A549 (cell line): ENCODE data around the gene PIGS. TPM values are rescaled to one million over a fixed set of nuclear protein-coding genes. Genes with fewer than 3 reads are reported as not detected.

Source experiments
- ATAC-seq, 2 experiments: fragments of 200-7000 bp in 1 of 2; fragments of >200 bp in 1 of 2; cut with Nextera tagmentation in 1 of 2; cut with Tn5 transposase in 1 of 2; 3 replicates each; pipeline versions ENCODE4 v1.8.0 to v1.9.1; 2018 to 2020; ENCODE audit warnings: mild to moderate bottlenecking in 1 of 2, moderate library complexity in 1 of 2
- CTCF ChIA-PET: fragments of 300-600 bp; sonication (Branson Sonifier 250); formaldehyde crosslinking; extraction: SDS; loops from one replicate; lab custom pipeline; 2021; ENCODE audit warnings: antibody characterized with exemption, inconsistent platforms; lab: Yijun Ruan, JAX
- POLR2A ChIA-PET: fragments of 350-600 bp; formaldehyde crosslinking; extraction: SDS; loops from one replicate; lab custom pipeline; 2021; ENCODE audit warnings: antibody characterized with exemption, inconsistent platforms; lab: Yijun Ruan, JAX
- DNase-seq, 2 experiments: peaks; one replicate each; pipeline versions ENCODE4 v3.0.0 to v3.0.0-alpha.2; 2011 to 2016; ENCODE audit warnings: low read depth in 1 of 2, low spot score in 1 of 2
- FAIRE-seq: peaks from 2 replicates; lab custom pipeline; 2011; peaks lifted over from hg19 to GRCh38; lab: Jason Lieb, UNC
- H3K27ac ChIP-seq, 2 experiments: fragments of >200 bp; sonication (Bioruptor Twin); formaldehyde crosslinking; 3 replicates each; pipeline ENCODE4 v1.5.1; 2016 to 2017
- H3K4me1 ChIP-seq: fragments of >200 bp; sonication (Bioruptor Twin); formaldehyde crosslinking; 3 replicates; pipeline ENCODE4 v1.6.1; 2016
- H3K4me2 ChIP-seq: fragments of >200 bp; sonication (Bioruptor Twin); formaldehyde crosslinking; 3 replicates; pipeline ENCODE4 v1.6.1; 2016
- H3K4me3 ChIP-seq: fragments of >200 bp; sonication (Bioruptor Twin); formaldehyde crosslinking; 3 replicates; pipeline ENCODE4 v1.5.1; 2016
- H3K9me3 ChIP-seq: fragments of >200 bp; sonication (Bioruptor Twin); formaldehyde crosslinking; 3 replicates; pipeline ENCODE4 v1.6.1; 2016
- BCL3 ChIP-seq: fragments of >200 bp; sonication (Bioruptor Twin); formaldehyde crosslinking; IDR thresholded peaks from 3 replicates; pipeline ENCODE4 v1.6.1; 2016
- CBX2 ChIP-seq: fragments of 200-600 bp; sonication (generic); IDR thresholded peaks from 2 replicates; pipeline ENCODE4 v1.6.1; 2016; ENCODE audit warnings: low read depth, mild to moderate bottlenecking, borderline replicate concordance
- CTCF ChIP-seq: fragments of >200 bp; sonication (Bioruptor Twin); formaldehyde crosslinking; IDR thresholded peaks from 3 replicates; pipeline ENCODE4 v1.5.1; 2016
- EHF ChIP-seq: fragments of 250-450 bp; sonication (Bioruptor Pico); IDR thresholded peaks from 2 replicates; pipeline ENCODE4 v1.5.0; 2020; ENCODE audit warnings: mild to moderate bottlenecking
- ELK1 ChIP-seq: fragments of 150-350 bp; IDR thresholded peaks from 2 replicates; pipeline ENCODE4 v1.6.1; 2014; ENCODE audit warnings: low read depth, mild to moderate bottlenecking, low read length
- FOSL2 ChIP-seq, 2 experiments: fragments of 450-650 bp in 1 of 2; fragments of >200 bp in 1 of 2; sonication (Bioruptor Twin) in 1 of 2; formaldehyde crosslinking; IDR thresholded peaks; 2 replicates each; pipeline versions ENCODE4 v1.5.0 to v1.6.1; 2016 to 2020; ENCODE audit warnings: mild to moderate bottlenecking in 1 of 2, moderate library complexity in 1 of 2
- GATA3 ChIP-seq: IDR thresholded peaks from 2 replicates; pipeline ENCODE4 v1.6.1; 2012; ENCODE audit warnings: borderline replicate concordance
- HDAC2 ChIP-seq: fragments of 200-600 bp; sonication (generic); IDR thresholded peaks from 2 replicates; pipeline ENCODE4 v1.6.1; 2016
- HOXA7 ChIP-seq: fragments of 250-450 bp; sonication (Bioruptor Pico); IDR thresholded peaks from 2 replicates; pipeline ENCODE4 v1.5.0; 2020; ENCODE audit warnings: mild to moderate bottlenecking, moderate library complexity
- HOXB13 ChIP-seq: fragments of 250-450 bp; sonication (Bioruptor Pico); IDR thresholded peaks from 2 replicates; pipeline ENCODE4 v1.5.0; 2020; ENCODE audit warnings: low read depth, mild to moderate bottlenecking, moderate library complexity
- HOXB5 ChIP-seq: fragments of 250-450 bp; sonication (Bioruptor Pico); IDR thresholded peaks from 2 replicates; pipeline ENCODE4 v1.5.0; 2020; ENCODE audit warnings: mild to moderate bottlenecking, moderate library complexity
- JUN ChIP-seq, 2 experiments: fragments of >200 bp; sonication (Bioruptor Twin); formaldehyde crosslinking; IDR thresholded peaks; 2 replicates in 1 of 2; 3 replicates in 1 of 2; pipeline ENCODE4 v1.6.1; 2016 to 2017
- JUNB ChIP-seq: fragments of >200 bp; sonication (Bioruptor Twin); formaldehyde crosslinking; IDR thresholded peaks from 2 replicates; pipeline ENCODE4 v1.6.1; 2016
- KDM1A ChIP-seq: fragments of 200-600 bp; sonication (generic); IDR thresholded peaks from 2 replicates; pipeline ENCODE4 v1.6.1; 2016; ENCODE audit warnings: low read depth, mild to moderate bottlenecking
- MAZ ChIP-seq: fragments of 150-350 bp; IDR thresholded peaks from 2 replicates; pipeline ENCODE4 v1.6.1; 2014; ENCODE audit warnings: antibody characterized with exemption, low read depth, low read length, borderline replicate concordance
- MYC ChIP-seq: IDR thresholded peaks from 2 replicates; pipeline ENCODE4 v1.6.1; 2012; ENCODE audit warnings: mild to moderate bottlenecking, inconsistent platforms, low read length, improper control_type of control experiment, borderline replicate concordance
- POLR2A ChIP-seq: IDR thresholded peaks from 2 replicates; pipeline ENCODE4 v1.6.1; 2012; ENCODE audit warnings: mild to moderate bottlenecking, low read length
- RAD21 ChIP-seq, 2 experiments: fragments of >200 bp in 1 of 2; sonication (Bioruptor Twin) in 1 of 2; formaldehyde crosslinking in 1 of 2; IDR thresholded peaks in 1 of 2; conservative IDR thresholded peaks in 1 of 2; 2 replicates in 1 of 2; 3 replicates in 1 of 2; pipeline ENCODE4 v1.6.1; 2012 to 2018; ENCODE audit warnings: inconsistent platforms in 1 of 2
- RARB ChIP-seq: fragments of 250-450 bp; sonication (Bioruptor Pico); IDR thresholded peaks from 2 replicates; pipeline ENCODE4 v1.8.0; 2021; ENCODE audit warnings: mild to moderate bottlenecking, moderate library complexity
- RFX5 ChIP-seq: fragments of 450-650 bp; IDR thresholded peaks from 2 replicates; pipeline ENCODE4 v1.7.1; 2014; ENCODE audit warnings: antibody characterized with exemption, mild to moderate bottlenecking, moderate library complexity
- RNF2 ChIP-seq: fragments of 200-600 bp; sonication (generic); IDR thresholded peaks from 2 replicates; pipeline ENCODE4 v1.6.1; 2016; ENCODE audit warnings: low read depth, mild to moderate bottlenecking, antibody characterized with exemption, moderate library complexity, borderline replicate concordance
- SMC3 ChIP-seq: fragments of >200 bp; sonication (Bioruptor Twin); formaldehyde crosslinking; IDR thresholded peaks from 3 replicates; pipeline ENCODE4 v1.6.1; 2018; ENCODE audit warnings: inconsistent platforms
- TFCP2L1 ChIP-seq: fragments of 250-450 bp; sonication (Bioruptor Pico); IDR thresholded peaks from 2 replicates; pipeline ENCODE4 v1.5.0; 2021; ENCODE audit warnings: mild to moderate bottlenecking
- USF2 ChIP-seq: fragments of 450-650 bp; IDR thresholded peaks from 2 replicates; pipeline ENCODE4 v1.6.1; 2014; ENCODE audit warnings: antibody characterized with exemption
- ZNF302 ChIP-seq: fragments of 250-450 bp; sonication (Bioruptor Pico); IDR thresholded peaks from 2 replicates; pipeline ENCODE4 v1.9.0; 2021; ENCODE audit warnings: inconsistent platforms, mild to moderate bottlenecking, moderate library complexity
- WGBS: methylation state at CpG from one replicate; pipeline ENCODE4 v1.1.6; 2017; ENCODE audit errors: missing lambda C conversion rate; 5-methylcytosine and 5-hydroxymethylcytosine counted together
- polyA plus RNA-seq, 4 experiments: library from polyadenylated mRNA; depleted of rRNA in 3 of 4; stranded (reverse); fragments of >200 nt; fragmentation: RNase III in 1 of 4; extraction: RNeasy Plus Mini Kit Qiagen cat#74134 plus additional on column Dnase treatment in 1 of 4; gene quantifications; 2 replicates in 3 of 4; 3 replicates in 1 of 4; pipeline ENCODE4 v1.2.3, GENCODE V29; 2011 to 2017

The PIGS gene
- polyA plus RNA-seq, 2 of the 4 experiments (the other 2 are of a cell fraction), result 50.0 to 53.2 TPM

GRCh38 chr17:28547623-28548416, 23.5 kb downstream of the PIGS start:
- FAIRE-seq (peak; percentile 93), ATAC-seq (peak; percentile 60 to 86)
- POLR2A ChIA-PET, result no interaction called here

GRCh38 chr17:28547096-28547622, 24.2 kb downstream of the PIGS start:
- no peak for TF ChIP-seq CBX2
- TF ChIP-seq RNF2, result no peak
- TF ChIP-seq TFCP2L1 (CRISPR knock-in tag), result no peak
- no peak for TF ChIP-seq POLR2A
- TF ChIP-seq JUNB, result no peak
- no peak for TF ChIP-seq FOSL2 (IDR thresholded peaks at IDR 0.05)
- no peak for TF ChIP-seq FOSL2 (CRISPR knock-in tag; IDR thresholded peaks at IDR 0.05)
- TF ChIP-seq ELK1, result no peak
- no peak overlapping the region for H3K4me2 ChIP-seq
- H3K4me1 ChIP-seq, result peaks cover 7% of the 10 kb centered on the region
- 88% methylated on average over 14 of the region's 14 CpGs for WGBS
- ChIA-PET POLR2A (no interaction called here), CTCF (interaction anchor here (0.6 to 12.8 kb wide), 21 partner anchors 10 to 588 kb away, joined by 3 to 188 read pairs (median 5); partner anchors contain the start of genes ALDOC and PIGS)
- ATAC-seq (no peak), FAIRE-seq (no peak), DNase-seq (no peak)
- H3K27ac ChIP-seq, result no peak overlapping the region
- no peak overlapping the region for H3K4me3 ChIP-seq
- H3K9me3 ChIP-seq, result no peaks in the 10 kb centered on the region

More at GRCh38 chr17:28547623-28548416, 23.5 kb downstream of the PIGS start:
- CTCF ChIA-PET, result interaction anchor here (0.6 to 12.8 kb wide), 32 partner anchors 8 to 587 kb away, joined by 3 to 188 read pairs (median 4); partner anchors contain the start of genes ALDOC and PIGS
- no peaks in the 10 kb centered on the region for H3K9me3 ChIP-seq
- H3K4me3 ChIP-seq, result no peak overlapping the region
- H3K4me2 ChIP-seq, result no peak overlapping the region
- 64% methylated on average over 23 of the region's 26 CpGs for WGBS
- no peak for TF ChIP-seq BCL3
- TF ChIP-seq RAD21 (conservative IDR thresholded peaks at IDR 0.05 in 1 of 2, IDR thresholded peaks at IDR 0.05 in 1 of 2), result peak; percentile 65; a peak in 4 of 5 replicates
- no peak for TF ChIP-seq RARB (CRISPR knock-in tag)
- 0 out of 2 replicates have a peak, but pooled peaks have one; percentile 13 for TF ChIP-seq HOXB5 (CRISPR knock-in tag)
- TF ChIP-seq CTCF, result peak; percentile 91
- TF ChIP-seq SMC3, result peak; percentile 62
- TF ChIP-seq HDAC2, result no peak
- H3K27ac ChIP-seq, result no peak overlapping the region
- H3K4me1 ChIP-seq, result peaks cover 9% of the 10 kb centered on the region
- DNase-seq, result peak; percentile 87 to 95

GRCh38 chr17:28545787-28546415, 25.4 kb downstream of the PIGS start:
- CTCF ChIA-PET, result interaction anchor here (0.9 to 12.8 kb wide), 10 partner anchors 15 to 139 kb away, joined by 3 to 188 read pairs (median 6); partner anchors contain the start of genes PIGS and RSKR
- ATAC-seq (no peak), FAIRE-seq (no peak), DNase-seq (no peak)
- 72% methylated on average over 6 of the region's 6 CpGs for WGBS
- POLR2A ChIA-PET, result no interaction called here
- Histone ChIP-seq H3K4me2 (no peak overlapping the region), H3K9me3 (no peaks in the 10 kb centered on the region), H3K4me3 (no peak overlapping the region), H3K27ac (no peak overlapping the region), H3K4me1 (no peaks in the 10 kb centered on the region; the same call in 2 of the 3 replicates)
- TF ChIP-seq GATA3 (no peak), MAZ (no peak), HOXA7 (no peak), ELK1 (no peak), MYC (no peak), KDM1A (no peak), SMC3 (no peak), EHF (CRISPR knock-in tag) (no peak), USF2 (no peak), JUN (IDR thresholded peaks at IDR 0.05) (no peak), RFX5 (no peak), HOXB13 (CRISPR knock-in tag) (no peak), ZNF302 (CRISPR knock-in tag) (no peak)
